ENCODE data around the gene AKT3.
"Not testable (repeated sequence)": the region's sequence is repeated elsewhere in the genome, so short reads cannot be mapped to it uniquely, and the experiment has no call there.

The AKT3 gene

DNA sequence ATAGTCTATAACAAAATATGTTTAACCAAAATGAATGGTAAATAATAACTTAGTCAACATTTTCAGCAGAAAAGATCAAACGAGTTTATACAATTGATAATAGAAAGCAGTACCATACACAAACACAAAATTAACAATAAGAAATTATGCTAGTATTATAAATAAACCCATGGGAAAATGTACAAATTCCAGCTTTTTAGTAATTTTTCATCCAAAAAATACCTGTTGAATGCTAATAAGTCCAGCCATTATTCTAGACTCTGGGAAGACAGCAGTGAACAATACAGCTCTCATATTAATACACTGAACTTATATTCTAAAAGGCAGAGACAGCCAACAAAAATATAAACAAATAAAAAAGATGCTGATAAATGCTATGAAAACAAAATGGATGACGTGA is 66.3 kb downstream of the AKT3 start:
- no peak for DNase-seq (ENCODE audit: low spot score)

GRCh38 chr1:243772361-243773050 is 77.5 kb downstream of the AKT3 start:
- DNase-seq (ENCODE audit: low spot score) = not testable (repeated sequence)

GRCh38 chr1:243770860-243771259 is 79.2 kb downstream of the AKT3 start:
- no peak for DNase-seq (ENCODE audit: low spot score)

DNA sequence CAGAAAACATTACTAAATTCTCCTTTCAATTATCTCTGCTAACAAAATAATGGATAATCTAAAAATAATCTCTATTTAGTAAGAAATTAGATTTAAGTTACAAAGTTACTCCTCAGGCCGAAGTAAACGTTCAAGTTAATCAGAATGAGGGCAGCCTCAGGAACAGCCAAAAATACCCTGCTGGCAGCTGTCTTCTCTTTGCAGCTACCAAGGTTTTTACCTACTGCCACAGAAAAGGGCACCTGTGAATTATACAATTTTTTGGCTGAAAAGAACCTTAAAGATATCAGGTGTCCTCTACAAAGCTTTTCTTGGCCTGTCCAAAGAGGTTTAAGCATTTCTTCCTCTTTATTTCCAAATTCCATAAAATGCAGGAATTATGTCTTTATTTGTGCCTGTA is 84.4 kb downstream of the AKT3 start:
- no peak for DNase-seq (ENCODE audit: low spot score)

- no peak for DNase-seq (ENCODE audit: low spot score)
These were observed 86.2 kb downstream of the AKT3 start for GRCh38 chr1:243763806-243764205.

DNA sequence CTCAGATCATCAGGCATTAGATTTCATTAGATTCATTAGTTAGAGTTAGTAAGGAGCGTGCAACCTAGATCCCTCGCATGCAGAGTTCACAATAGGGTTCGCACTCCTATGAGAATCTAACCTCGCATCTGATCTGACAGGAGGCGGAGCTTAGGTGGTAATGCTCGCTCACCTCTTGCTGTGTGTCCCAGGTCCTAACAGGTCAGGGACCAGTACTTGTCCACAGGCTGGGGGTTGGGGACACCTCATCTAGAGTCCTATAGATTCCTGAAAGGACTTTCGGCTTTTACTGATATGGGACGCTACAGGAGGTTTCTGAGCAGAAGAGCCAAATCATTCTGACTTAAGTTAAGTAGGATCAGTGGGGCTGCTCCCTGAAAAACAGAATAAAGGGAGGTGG is 91.4 kb downstream of the AKT3 start:
- no peak for DNase-seq (ENCODE audit: low spot score)

DNA sequence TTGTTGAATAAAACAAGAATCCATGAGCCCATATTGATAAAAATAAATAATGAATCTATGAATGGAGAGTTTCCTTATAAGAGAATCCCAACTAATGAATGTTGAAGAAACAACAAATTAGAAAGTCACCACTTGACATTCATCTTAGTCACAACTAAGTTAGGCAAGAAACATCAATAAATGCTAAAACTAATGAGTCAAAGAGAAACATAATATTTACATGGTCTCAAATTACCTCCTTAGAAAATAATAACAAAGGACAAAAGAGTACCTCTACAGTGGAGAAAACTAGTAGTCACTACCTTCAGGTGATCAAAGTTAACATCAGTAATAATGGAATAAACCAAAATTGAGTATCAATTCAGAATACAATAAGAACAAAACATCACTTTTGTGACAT is 93.5 kb downstream of the AKT3 start:
- DNase-seq (ENCODE audit: low spot score) = no peak

- no peak for DNase-seq (ENCODE audit: low spot score)
These were observed 95.7 kb downstream of the AKT3 start for GRCh38 chr1:243754348-243754747.

- no peak for DNase-seq (ENCODE audit: low spot score)
These were observed 98.5 kb downstream of the AKT3 start for GRCh38 chr1:243751506-243751905.

GRCh38 chr1:243748706-243749283 is 101.2 kb downstream of the AKT3 start:
- peak; percentile 76 for DNase-seq (ENCODE audit: low spot score)

DNA sequence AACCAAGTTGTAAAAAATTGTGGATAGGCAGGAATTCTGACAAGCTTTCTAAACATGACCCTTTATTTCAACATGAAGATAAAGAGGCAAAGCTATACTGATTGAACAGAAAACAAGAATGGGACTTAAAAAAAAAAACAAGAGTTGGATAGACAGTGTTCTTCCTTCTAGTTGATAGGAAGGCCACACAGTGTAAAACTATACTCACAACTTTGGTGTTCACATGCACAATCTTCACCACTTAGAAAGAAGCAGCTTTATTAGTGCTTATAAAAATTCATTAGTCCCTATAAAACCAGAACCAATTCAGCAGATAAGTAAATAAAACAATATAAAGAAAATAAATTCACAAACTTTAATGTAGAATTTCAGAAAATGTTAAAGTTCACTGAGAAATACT is 101.8 kb downstream of the AKT3 start:
- DNase-seq (ENCODE audit: low spot score) = no peak

GRCh38 chr1:243746751-243747150 is 103.3 kb downstream of the AKT3 start:
- no peak for DNase-seq (ENCODE audit: low spot score)

GRCh38 chr1:243745356-243745755 is 104.7 kb downstream of the AKT3 start:
- DNase-seq (ENCODE audit: low spot score) = no peak

DNA sequence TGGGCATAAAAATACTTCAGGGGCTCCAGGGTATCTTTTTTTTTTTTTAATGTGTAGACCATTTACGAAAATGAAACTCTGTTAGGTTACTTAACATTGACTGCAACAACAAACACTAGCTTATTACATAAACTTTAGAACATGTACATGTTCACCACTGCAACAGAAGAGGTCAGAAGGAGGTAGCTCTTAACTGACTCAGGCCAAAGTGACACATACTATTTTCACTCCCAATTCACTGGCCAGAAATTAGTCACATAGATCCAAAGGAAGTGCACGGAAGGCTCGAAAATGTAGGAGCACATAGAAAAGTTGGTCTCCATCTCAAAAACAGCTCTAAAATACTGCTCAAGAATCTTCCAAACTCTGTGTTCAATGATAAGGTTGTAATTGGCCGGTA is 107.2 kb downstream of the AKT3 start:
- no peak for DNase-seq (ENCODE audit: low spot score)

DNA sequence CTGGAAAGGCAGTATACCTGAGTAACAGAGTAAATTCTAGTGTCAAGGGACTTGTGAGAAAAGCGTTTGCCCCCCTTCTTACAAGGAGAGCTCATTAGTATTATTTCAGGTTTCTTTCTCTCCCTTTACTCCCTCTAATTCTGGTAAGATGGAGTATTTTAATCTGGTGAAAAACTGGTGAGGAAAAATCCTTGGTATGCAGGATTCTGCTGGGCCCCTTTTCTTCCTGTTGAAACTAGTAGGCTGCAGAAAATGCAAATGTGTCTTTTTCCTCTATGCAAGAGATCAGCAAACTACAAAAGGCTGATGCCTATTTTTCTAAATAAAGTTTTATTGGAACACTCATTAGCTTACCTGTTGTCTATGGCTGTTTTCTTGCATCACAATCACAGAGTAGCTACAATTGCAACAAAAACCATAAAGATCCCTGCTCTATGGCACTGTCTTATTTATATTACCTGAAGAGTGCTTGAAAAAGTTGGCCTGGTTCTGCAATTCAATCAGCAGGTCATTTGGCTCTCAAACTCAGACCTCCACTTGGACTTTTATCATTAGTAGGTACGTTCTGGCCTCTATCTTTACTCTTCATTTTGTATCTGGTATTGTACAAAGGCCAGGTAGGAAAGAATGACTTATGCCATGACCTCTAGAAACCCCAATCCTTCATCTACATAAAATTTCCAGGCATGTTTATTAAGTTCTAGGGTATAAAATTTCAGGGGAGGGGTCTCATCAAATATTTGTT is 109.6 kb downstream of the AKT3 start:
- DNase-seq (ENCODE audit: low spot score) = no peak

- DNase-seq (ENCODE audit: low spot score) = no peak
These were observed 110.6 kb downstream of the AKT3 start for GRCh38 chr1:243739335-243740003.

GRCh38 chr1:243738020-243738419 is 112.0 kb downstream of the AKT3 start:
- no peak for DNase-seq (ENCODE audit: low spot score)

DNA sequence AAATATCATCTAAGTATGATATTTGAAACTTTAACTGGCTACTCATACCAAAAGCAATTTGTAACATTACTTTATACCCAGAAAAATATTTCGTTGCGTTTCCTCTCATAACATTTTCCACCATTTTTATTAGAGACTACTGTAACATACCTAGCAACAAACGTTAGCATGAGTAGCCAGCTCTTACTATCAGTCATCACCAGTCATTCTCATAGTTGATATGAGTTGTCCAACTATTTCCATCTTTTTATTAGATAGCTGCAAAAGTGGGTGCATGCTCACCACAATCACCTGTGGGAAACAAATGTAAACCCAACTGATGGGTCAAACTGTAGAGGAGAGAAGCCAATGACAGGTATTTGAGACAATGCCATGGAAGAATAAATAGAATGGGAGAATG is 114.6 kb downstream of the AKT3 start:
- DNase-seq (ENCODE audit: low spot score) = no peak

GRCh38 chr1:243734308-243734695 is 115.7 kb downstream of the AKT3 start:
- DNase-seq (ENCODE audit: low spot score) = no peak

GRCh38 chr1:243733670-243734307 is 116.3 kb downstream of the AKT3 start:
- DNase-seq (ENCODE audit: low spot score) = no peak

- DNase-seq (ENCODE audit: low spot score) = no peak
These were observed 117.4 kb downstream of the AKT3 start for GRCh38 chr1:243732637-243733036.

- DNase-seq (ENCODE audit: low spot score) = no peak
These were observed 117.9 kb downstream of the AKT3 start for GRCh38 chr1:243731974-243732625.
